ENCODE results near the gene PLRG1.

Gene PLRG1

GRCh38 chr4:154559494-154560418, 9.6 kb upstream of the PLRG1 start:
- Histone ChIP-seq H3K27me3 (ENCODE audit: control insufficient read depth, low read length) (no peaks in the 10 kb centered on the region), H3K9me3 (ENCODE audit: control insufficient read depth, insufficient read depth, low read length) (no peaks in the 10 kb centered on the region), H4K20me1 (ENCODE audit: control insufficient read depth, insufficient read depth, low read depth, low read length) (no peaks in the 10 kb centered on the region), H3K4me1 (ENCODE audit: control insufficient read depth, low read length) (no peaks in the 10 kb centered on the region), H3K27ac (ENCODE audit: low read depth, low read length) (no peak overlapping the region), H3K4me2 (ENCODE audit: low read length) (no peak overlapping the region), H3K9me2 (replicated peaks; ENCODE audit: control insufficient read depth, low read length) (no peaks in the 10 kb centered on the region), H3K36me3 (ENCODE audit: control insufficient read depth, low read length) (no peaks in the 10 kb centered on the region), H3K4me3 (ENCODE audit: low read length) (no peak overlapping the region), H3F3A (ENCODE audit: control insufficient read depth, insufficient read depth) (no peaks in the 10 kb centered on the region), H3K79me2 (ENCODE audit: control insufficient read depth, low read length) (no peaks in the 10 kb centered on the region)
- TF ChIP-seq EZH2phosphoT487 (IDR thresholded peaks at IDR 0.05; ENCODE audit: borderline replicate concordance, low read length) = no peak
- peak; percentile 65 for TF ChIP-seq CTCF (IDR thresholded peaks at IDR 0.05; ENCODE audit: low read depth, low read length, poor library complexity, severe bottlenecking)

- no peak overlapping the region for H3K4me3 ChIP-seq (ENCODE audit: low read length)
- H3K27me3 ChIP-seq (ENCODE audit: control insufficient read depth, low read length) = no peaks in the 10 kb centered on the region
- H3K27ac ChIP-seq (ENCODE audit: low read depth, low read length) = no peak overlapping the region
- H3K4me1 ChIP-seq (ENCODE audit: control insufficient read depth, low read length) = no peaks in the 10 kb centered on the region
- H3K79me2 ChIP-seq (ENCODE audit: control insufficient read depth, low read length) = no peaks in the 10 kb centered on the region
- H4K20me1 ChIP-seq (ENCODE audit: control insufficient read depth, insufficient read depth, low read depth, low read length) = no peaks in the 10 kb centered on the region
- H3K9me3 ChIP-seq (ENCODE audit: control insufficient read depth, insufficient read depth, low read length) = no peaks in the 10 kb centered on the region
- H3K36me3 ChIP-seq (ENCODE audit: control insufficient read depth, low read length) = no peaks in the 10 kb centered on the region
- no peaks in the 10 kb centered on the region for H3K9me2 ChIP-seq (replicated peaks; ENCODE audit: control insufficient read depth, low read length)
- no peaks in the 10 kb centered on the region for H3F3A ChIP-seq (ENCODE audit: control insufficient read depth, insufficient read depth)
- TF ChIP-seq CTCF (IDR thresholded peaks at IDR 0.05; ENCODE audit: low read depth, low read length, poor library complexity, severe bottlenecking) = no peak
- TF ChIP-seq EZH2phosphoT487 (IDR thresholded peaks at IDR 0.05; ENCODE audit: borderline replicate concordance, low read length) = no peak
- no peak overlapping the region for H3K4me2 ChIP-seq (ENCODE audit: low read length)
Measured at GRCh38 chr4:154559141-154559493, 8.9 kb upstream of the PLRG1 start.

- Histone ChIP-seq H3K36me3 (ENCODE audit: control insufficient read depth, low read length) (peaks cover 19% of the 10 kb centered on the region), H3K79me2 (ENCODE audit: control insufficient read depth, low read length) (peaks cover 25% of the 10 kb centered on the region), H3F3A (ENCODE audit: control insufficient read depth, insufficient read depth) (no peaks in the 10 kb centered on the region; the same call in 1 of the 2 replicates), H4K20me1 (ENCODE audit: control insufficient read depth, insufficient read depth, low read depth, low read length) (no peaks in the 10 kb centered on the region), H3K4me1 (ENCODE audit: control insufficient read depth, low read length) (peaks cover 17% of the 10 kb centered on the region), H3K4me3 (ENCODE audit: low read length) (no peak overlapping the region), H3K27ac (ENCODE audit: low read depth, low read length) (no peak overlapping the region), H3K27me3 (ENCODE audit: control insufficient read depth, low read length) (no peaks in the 10 kb centered on the region), H3K9me3 (ENCODE audit: control insufficient read depth, insufficient read depth, low read length) (no peaks in the 10 kb centered on the region), H3K4me2 (ENCODE audit: low read length) (no peak overlapping the region), H3K9me2 (replicated peaks; ENCODE audit: control insufficient read depth, low read length) (no peaks in the 10 kb centered on the region)
- TF ChIP-seq EZH2phosphoT487 (IDR thresholded peaks at IDR 0.05; ENCODE audit: borderline replicate concordance, low read length) (no peak), CTCF (IDR thresholded peaks at IDR 0.05; ENCODE audit: low read depth, low read length, poor library complexity, severe bottlenecking) (peak; percentile 61)
Measured at GRCh38 chr4:154551872-154552686, 1.9 kb upstream of the PLRG1 start.
